SW480 (cell line): Measurements from ENCODE around the gene MFAP4.

ENCODE experiments used
- DNase-seq: peaks from one replicate; pipeline ENCODE4 v3.0.0-alpha.2; 2016; ENCODE audit warnings: low spot score

Gene MFAP4

GRCh38 chr17:19347323-19348080 is 39.5 kb downstream of the MFAP4 start:
- DNase-seq: no peak

GRCh38 chr17:19346351-19347255 is 40.4 kb downstream of the MFAP4 start:
- peak; percentile 73 for DNase-seq

GRCh38 chr17:19345486-19346350 is 41.3 kb downstream of the MFAP4 start:
- DNase-seq: no peak

GRCh38 chr17:19345067-19345460 is 41.9 kb downstream of the MFAP4 start:
- no peak for DNase-seq

- DNase-seq: no peak
Measured at GRCh38 chr17:19344311-19345066, 42.5 kb downstream of the MFAP4 start.

- no peak for DNase-seq
Measured at GRCh38 chr17:19343671-19344151, 43.3 kb downstream of the MFAP4 start.

GRCh38 chr17:19343256-19343630 is 43.7 kb downstream of the MFAP4 start:
- no peak for DNase-seq

- DNase-seq: no peak
Measured at GRCh38 chr17:19342611-19343255, 44.3 kb downstream of the MFAP4 start.

GRCh38 chr17:19341641-19342610 is 45.1 kb downstream of the MFAP4 start:
- DNase-seq: no peak

GRCh38 chr17:19341211-19341631 is 45.8 kb downstream of the MFAP4 start:
- DNase-seq: no peak

- no peak for DNase-seq
Measured at GRCh38 chr17:19339341-19339815, 47.6 kb downstream of the MFAP4 start.

- peak; percentile 58 for DNase-seq
Measured at GRCh38 chr17:19338031-19338990, 48.7 kb downstream of the MFAP4 start.

GRCh38 chr17:19337712-19338023 is 49.3 kb downstream of the MFAP4 start:
- DNase-seq: no peak

GRCh38 chr17:19336938-19337711 is 49.9 kb downstream of the MFAP4 start:
- DNase-seq: no peak

GRCh38 chr17:19335951-19336631 is 50.9 kb downstream of the MFAP4 start:
- DNase-seq: no peak

- no peak for DNase-seq
Measured at GRCh38 chr17:19334331-19334730, 52.7 kb downstream of the MFAP4 start.

- no peak for DNase-seq
Measured at GRCh38 chr17:19333736-19334290, 53.2 kb downstream of the MFAP4 start.
